Measurements from ENCODE around the gene IL17A.

IL17A gene

GRCh38 chr6:52186075-52186474 lies at the start of gene IL17A:
IL17A (plus strand) TSS chr6:52186375; CDS start chr6:52186432, 57 bp downstream.
- DNase-seq (ENCODE audit: low read depth in 1 of 2, low spot score in 1 of 2): no peak

GRCh38 chr6:52136934-52137467 lies 49.2 kb upstream of the IL17A start:
- no peak for DNase-seq (ENCODE audit: low read depth in 1 of 2, low spot score in 1 of 2)

- DNase-seq (ENCODE audit: low read depth in 1 of 2, low spot score in 1 of 2): no peak
Measured at GRCh38 chr6:52138284-52138683, 47.9 kb upstream of the IL17A start.

- no peak for DNase-seq (ENCODE audit: low read depth in 1 of 2, low spot score in 1 of 2)
Measured at GRCh38 chr6:52139985-52140680, 46.0 kb upstream of the IL17A start.

- no peak for DNase-seq (ENCODE audit: low read depth in 1 of 2, low spot score in 1 of 2)
Measured at GRCh38 chr6:52141596-52141995, 44.6 kb upstream of the IL17A start.

GRCh38 chr6:52142556-52142955 lies 43.6 kb upstream of the IL17A start:
- DNase-seq (ENCODE audit: low read depth in 1 of 2, low spot score in 1 of 2): no peak

GRCh38 chr6:52143551-52143950 lies 42.6 kb upstream of the IL17A start:
- DNase-seq (ENCODE audit: low read depth in 1 of 2, low spot score in 1 of 2): no peak

- DNase-seq (ENCODE audit: low read depth in 1 of 2, low spot score in 1 of 2): no peak
Measured at GRCh38 chr6:52144196-52145076, 41.7 kb upstream of the IL17A start.

GRCh38 chr6:52146851-52147445 lies 39.2 kb upstream of the IL17A start:
- no peak for DNase-seq (ENCODE audit: low read depth in 1 of 2, low spot score in 1 of 2)

- no peak for DNase-seq (ENCODE audit: low read depth in 1 of 2, low spot score in 1 of 2)
Measured at GRCh38 chr6:52149076-52149475, 37.1 kb upstream of the IL17A start.

GRCh38 chr6:52149949-52150348 lies 36.2 kb upstream of the IL17A start:
- DNase-seq (ENCODE audit: low read depth in 1 of 2, low spot score in 1 of 2): no peak

GRCh38 chr6:52152070-52152423 lies 34.1 kb upstream of the IL17A start:
- no peak for DNase-seq (ENCODE audit: low read depth in 1 of 2, low spot score in 1 of 2)

GRCh38 chr6:52152711-52153160 lies 33.4 kb upstream of the IL17A start:
- DNase-seq (ENCODE audit: low read depth in 1 of 2, low spot score in 1 of 2): no peak

- DNase-seq (ENCODE audit: low read depth in 1 of 2, low spot score in 1 of 2): no peak
Measured at GRCh38 chr6:52154381-52154780, 31.8 kb upstream of the IL17A start.

GRCh38 chr6:52155791-52156576 lies 30.2 kb upstream of the IL17A start:
- DNase-seq (ENCODE audit: low read depth in 1 of 2, low spot score in 1 of 2): no peak

GRCh38 chr6:52157301-52157941 lies 28.8 kb upstream of the IL17A start:
- no peak for DNase-seq (ENCODE audit: low read depth in 1 of 2, low spot score in 1 of 2)

GRCh38 chr6:52160472-52161104 lies 25.6 kb upstream of the IL17A start:
- DNase-seq (ENCODE audit: low read depth in 1 of 2, low spot score in 1 of 2): no peak

- no peak for DNase-seq (ENCODE audit: low read depth in 1 of 2, low spot score in 1 of 2)
Measured at GRCh38 chr6:52161689-52162438, 24.3 kb upstream of the IL17A start.

Measured in stimulated activated CD4-positive, alpha-beta T cell treated with anti-CD3 and anti-CD28 coated beads, Interleukin-15, amount 100 ng/mL, for 1 hour (primary cell).